Tibial nerve (tissue), 3 donors: ENCODE results near the gene TBC1D5.
"Not testable (repeated sequence)": the region's sequence is repeated elsewhere in the genome, so short reads cannot be mapped to it uniquely, and the experiment has no call there.

Experiments
- POLR2A ChIP-seq, 2 donors: fragments of 450-650 bp; IDR thresholded peaks; one replicate each; pipeline ENCODE4 v1.6.1; 2017; ENCODE audit warnings: antibody characterized with exemption in 2 of 2, mild to moderate bottlenecking in 2 of 2, moderate library complexity in 2 of 2
- TF ChIP-seq, protein P1 (sequence below), 5 experiments: fragments of 200-600 bp in 3 of 5; fragments of 450-650 bp in 2 of 5; sonication (generic) in 3 of 5; IDR thresholded peaks; one replicate each; pipeline ENCODE4 v1.5.1; 2016 to 2019; ENCODE audit warnings: antibody characterized with exemption in 5 of 5, mild to moderate bottlenecking in 3 of 5, moderate library complexity in 2 of 5

DNA sequence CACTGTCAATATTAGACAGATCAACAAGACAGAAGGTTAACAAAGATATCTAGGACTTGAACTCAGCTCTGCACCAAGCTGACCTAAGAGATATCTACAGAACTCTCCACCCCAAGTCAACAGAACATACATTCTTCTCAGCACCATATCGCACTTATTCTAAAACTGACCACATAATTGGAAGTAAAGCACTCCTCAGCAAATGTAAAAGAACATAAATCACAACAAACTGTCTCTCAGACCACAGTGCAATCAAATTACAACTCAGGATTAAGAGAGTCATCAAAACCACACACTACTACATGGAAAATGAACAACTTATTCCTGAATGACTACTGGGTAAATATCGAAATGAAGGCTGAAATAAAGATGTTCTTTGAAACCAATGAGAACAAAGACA is 46.8 kb downstream of the TBC1D5 start:
- TF ChIP-seq POLR2A (IDR thresholded peaks at IDR 0.05), result not testable (repeated sequence)
- TF ChIP-seq, protein P1, sequence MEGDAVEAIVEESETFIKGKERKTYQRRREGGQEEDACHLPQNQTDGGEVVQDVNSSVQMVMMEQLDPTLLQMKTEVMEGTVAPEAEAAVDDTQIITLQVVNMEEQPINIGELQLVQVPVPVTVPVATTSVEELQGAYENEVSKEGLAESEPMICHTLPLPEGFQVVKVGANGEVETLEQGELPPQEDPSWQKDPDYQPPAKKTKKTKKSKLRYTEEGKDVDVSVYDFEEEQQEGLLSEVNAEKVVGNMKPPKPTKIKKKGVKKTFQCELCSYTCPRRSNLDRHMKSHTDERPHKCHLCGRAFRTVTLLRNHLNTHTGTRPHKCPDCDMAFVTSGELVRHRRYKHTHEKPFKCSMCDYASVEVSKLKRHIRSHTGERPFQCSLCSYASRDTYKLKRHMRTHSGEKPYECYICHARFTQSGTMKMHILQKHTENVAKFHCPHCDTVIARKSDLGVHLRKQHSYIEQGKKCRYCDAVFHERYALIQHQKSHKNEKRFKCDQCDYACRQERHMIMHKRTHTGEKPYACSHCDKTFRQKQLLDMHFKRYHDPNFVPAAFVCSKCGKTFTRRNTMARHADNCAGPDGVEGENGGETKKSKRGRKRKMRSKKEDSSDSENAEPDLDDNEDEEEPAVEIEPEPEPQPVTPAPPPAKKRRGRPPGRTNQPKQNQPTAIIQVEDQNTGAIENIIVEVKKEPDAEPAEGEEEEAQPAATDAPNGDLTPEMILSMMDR (IDR thresholded peaks at IDR 0.05), result not testable (repeated sequence)
